Lower leg skin (tissue), 3 donors: ENCODE results near the gene CYTH1.

Experiments used
- CTCF ChIP-seq, 3 donors: fragments of 450-650 bp; IDR thresholded peaks; one replicate each; pipeline ENCODE4 v1.5.1; 2016; ENCODE audit warnings: antibody characterized with exemption in 3 of 3, mild to moderate bottlenecking in 3 of 3, moderate library complexity in 2 of 3
- POLR2A ChIP-seq, 2 donors: fragments of 450-650 bp; IDR thresholded peaks; one replicate each; pipeline ENCODE4 v1.6.1; 2016 to 2017; ENCODE audit warnings: antibody characterized with exemption in 2 of 2, mild to moderate bottlenecking in 1 of 2, moderate library complexity in 1 of 2

- TF ChIP-seq CTCF (IDR thresholded peaks at IDR 0.05) (no peak), POLR2A (IDR thresholded peaks at IDR 0.05) (no peak)
These were observed 2.2 kb downstream of the CYTH1 start for GRCh38 chr17:78779850-78780249.
